GM21786 (cell line): ENCODE measurements around the gene SKAP1.
"Not testable (repeated sequence)": the region's sequence is repeated elsewhere in the genome, so short reads cannot be mapped to it uniquely, and the experiment has no call there.

Experiments used
- ATAC-seq: cut with Tn5 transposase; IDR thresholded peaks from one replicate; pipeline ENCODE4 v1.9.1; 2021; ENCODE audit not compliant: unreplicated experiment

SKAP1 gene

GRCh38 chr17:48449335-48449734 lies 19.3 kb upstream of the SKAP1 start:
- not testable (repeated sequence) for ATAC-seq

GRCh38 chr17:48445248-48445620 lies 15.2 kb upstream of the SKAP1 start:
- ATAC-seq, result no peak

- no peak for ATAC-seq
Observed at GRCh38 chr17:48444516-48445247, 14.7 kb upstream of the SKAP1 start.

- no peak for ATAC-seq
Observed at GRCh38 chr17:48443712-48444111, 13.7 kb upstream of the SKAP1 start.

GRCh38 chr17:48442819-48443218 lies 12.8 kb upstream of the SKAP1 start:
- no peak for ATAC-seq

- no peak for ATAC-seq
Observed at GRCh38 chr17:48441862-48442261, 11.8 kb upstream of the SKAP1 start.

GRCh38 chr17:48441231-48441711 lies 11.3 kb upstream of the SKAP1 start:
- peak; percentile 70 for ATAC-seq

- ATAC-seq, result no peak
Observed at GRCh38 chr17:48440669-48441068, 10.7 kb upstream of the SKAP1 start.

- no peak for ATAC-seq
Observed at GRCh38 chr17:48439875-48440505, 10.0 kb upstream of the SKAP1 start.

GRCh38 chr17:48439110-48439850 lies 9.3 kb upstream of the SKAP1 start:
- ATAC-seq, result no peak

GRCh38 chr17:48438516-48439061 lies 8.6 kb upstream of the SKAP1 start:
- no peak for ATAC-seq

GRCh38 chr17:48433896-48434295 lies 3.9 kb upstream of the SKAP1 start:
- no peak for ATAC-seq

- ATAC-seq, result no peak
Observed at GRCh38 chr17:48432820-48433775, 3.1 kb upstream of the SKAP1 start.

- ATAC-seq, result no peak
Observed at GRCh38 chr17:48429156-48429555, 858 bp downstream of the SKAP1 start.

- ATAC-seq, result no peak
Observed at GRCh38 chr17:48427598-48427997, 2.4 kb downstream of the SKAP1 start.

- ATAC-seq, result no peak
Observed at GRCh38 chr17:48426761-48427500, 3.1 kb downstream of the SKAP1 start.

GRCh38 chr17:48426019-48426665 lies 3.9 kb downstream of the SKAP1 start:
- ATAC-seq, result no peak

GRCh38 chr17:48422060-48422459 lies 8.0 kb downstream of the SKAP1 start:
- ATAC-seq, result not testable (repeated sequence)

- no peak for ATAC-seq
Observed at GRCh38 chr17:48420823-48421222, 9.2 kb downstream of the SKAP1 start.
